Trophoblast cell (in vitro differentiated cells and primary cell): ENCODE measurements around the gene NAXD.

ENCODE experiments used
- DNase-seq, 2 donors: peaks; one replicate each; pipeline ENCODE4 v3.0.0-alpha.2; 2016
- H2AFZ ChIP-seq: 2 replicates; pipeline ENCODE4 v1.6.1; 2013; ENCODE audit warnings: low read length, moderate library complexity, mild to moderate bottlenecking; ENCODE audit not compliant: insufficient read depth, poor library complexity
- H2AK5ac ChIP-seq: 2 replicates; pipeline ENCODE4 v1.6.1; 2013; ENCODE audit warnings: mild to moderate bottlenecking, low read length
- H2BK120ac ChIP-seq: 2 replicates; pipeline ENCODE4 v1.6.1; 2013; ENCODE audit warnings: low read length, mild to moderate bottlenecking, moderate library complexity; ENCODE audit not compliant: insufficient read depth, poor library complexity
- H2BK12ac ChIP-seq: 2 replicates; pipeline ENCODE4 v1.6.1; 2013; ENCODE audit warnings: mild to moderate bottlenecking, low read length, moderate library complexity
- H2BK5ac ChIP-seq: 2 replicates; pipeline ENCODE4 v1.6.1; 2013; ENCODE audit warnings: low read length, low read depth, moderate library complexity, mild to moderate bottlenecking; ENCODE audit not compliant: poor library complexity
- H3K14ac ChIP-seq: 2 replicates; pipeline ENCODE4 v1.6.1; 2013; ENCODE audit warnings: mild to moderate bottlenecking, low read length
- H3K18ac ChIP-seq: 2 replicates; pipeline ENCODE4 v1.6.1; 2013; ENCODE audit warnings: mild to moderate bottlenecking, low read length
- H3K23ac ChIP-seq: 2 replicates; pipeline ENCODE4 v1.6.1; 2013; ENCODE audit warnings: low read length
- H3K27ac ChIP-seq: 2 replicates; pipeline ENCODE4 v1.5.1; 2013; ENCODE audit warnings: low read depth, mild to moderate bottlenecking, inconsistent platforms, low read length, moderate library complexity
- H3K27me3 ChIP-seq: 2 replicates; pipeline ENCODE4 v1.6.1; 2013; ENCODE audit warnings: inconsistent platforms, mild to moderate bottlenecking, low read length, moderate library complexity; ENCODE audit not compliant: insufficient read depth
- H3K36me3 ChIP-seq, 2 experiments: 1 replicate in 1 of 2; 2 replicates in 1 of 2; pipeline ENCODE4 v1.6.1; 2013; ENCODE audit warnings: low read length in 2 of 2, mild to moderate bottlenecking in 2 of 2, moderate library complexity in 1 of 2; ENCODE audit not compliant: insufficient read depth in 2 of 2, control insufficient read depth in 1 of 2
- H3K4ac ChIP-seq: 2 replicates; pipeline ENCODE4 v1.6.1; 2013; ENCODE audit warnings: low read depth, mild to moderate bottlenecking, low read length, moderate library complexity
- H3K4me1 ChIP-seq, 2 experiments: 1 replicate in 1 of 2; 2 replicates in 1 of 2; pipeline ENCODE4 v1.6.1; 2013; ENCODE audit warnings: low read length in 2 of 2, mild to moderate bottlenecking in 2 of 2, moderate library complexity in 1 of 2; ENCODE audit not compliant: insufficient read depth in 2 of 2, control insufficient read depth in 1 of 2
- H3K4me2 ChIP-seq: 2 replicates; pipeline ENCODE4 v1.6.1; 2013; ENCODE audit warnings: inconsistent platforms, mild to moderate bottlenecking, low read length, moderate library complexity
- H3K4me3 ChIP-seq: 2 replicates; pipeline ENCODE4 v1.5.1; 2013; ENCODE audit warnings: mild to moderate bottlenecking, low read depth, low read length, inconsistent platforms
- H3K79me1 ChIP-seq: one replicate; pipeline ENCODE4 v1.6.1; 2013; ENCODE audit warnings: low read length
- H3K79me2 ChIP-seq: 2 replicates; pipeline ENCODE4 v1.6.1; 2013; ENCODE audit warnings: low read length, mild to moderate bottlenecking; ENCODE audit not compliant: control insufficient read depth, insufficient read depth, poor library complexity
- H3K9ac ChIP-seq: 2 replicates; pipeline ENCODE4 v1.6.1; 2013; ENCODE audit warnings: mild to moderate bottlenecking, low read length
- H3K9me3 ChIP-seq: 2 replicates; pipeline ENCODE4 v1.6.1; 2013; ENCODE audit warnings: low read depth, mild to moderate bottlenecking, control low read depth, inconsistent platforms, low read length; ENCODE audit not compliant: insufficient read depth
- H4K12ac ChIP-seq: 2 replicates; pipeline ENCODE4 v1.6.1; 2013; ENCODE audit warnings: low read depth, mild to moderate bottlenecking, low read length, moderate library complexity
- H4K8ac ChIP-seq: 2 replicates; pipeline ENCODE4 v1.6.1; 2013; ENCODE audit warnings: low read depth, mild to moderate bottlenecking, low read length, moderate library complexity
- H4K91ac ChIP-seq: one replicate; pipeline ENCODE4 v1.6.1; 2013; ENCODE audit warnings: low read depth, mild to moderate bottlenecking, low read length, moderate library complexity
- WGBS: extraction: QIAGEN DNeasy Blood & Tissue Kit; methylation state at CpG from one replicate; pipeline ENCODE4 v1.1.7; 2013; ENCODE audit warnings: missing lambda C conversion rate; ENCODE audit not compliant: insufficient read length, insufficient coverage; ENCODE audit errors: extremely low coverage; 5-methylcytosine and 5-hydroxymethylcytosine counted together

Gene NAXD

DNA sequence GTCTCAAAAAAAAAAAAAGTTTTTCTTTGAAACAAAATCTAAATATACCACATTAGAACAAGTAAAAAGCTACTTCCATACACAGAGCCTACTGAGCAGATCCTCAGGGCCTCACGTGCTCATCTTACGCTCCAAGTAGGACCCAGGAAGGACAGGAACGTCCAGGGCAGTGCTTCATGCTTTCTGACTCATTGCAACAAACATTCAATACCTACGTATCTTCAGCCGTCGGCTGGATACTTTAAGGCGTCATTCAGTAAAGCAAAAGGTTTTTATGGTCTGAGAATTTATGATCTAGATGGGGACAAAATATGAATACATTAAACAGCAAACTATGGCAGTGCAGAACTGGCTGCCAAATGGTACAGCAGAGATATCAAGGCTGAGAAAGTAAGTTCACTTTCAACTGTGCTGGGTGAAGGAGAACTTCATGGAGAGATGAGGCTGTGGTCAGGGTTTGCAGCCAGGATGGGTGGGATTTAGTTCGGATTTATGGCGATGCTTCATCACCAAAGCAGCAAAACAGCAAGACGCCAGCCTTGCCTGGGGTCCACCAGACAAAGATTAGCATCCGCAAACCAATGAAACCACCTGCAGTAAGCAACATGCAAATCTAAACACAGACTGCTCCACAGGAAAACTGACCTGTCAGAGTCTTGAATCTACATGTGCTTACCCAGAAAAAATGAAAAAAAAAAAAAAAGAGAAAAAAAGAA, 70.1 kb downstream of the NAXD start:
- no peak overlapping the region for H2AFZ ChIP-seq
- no peak overlapping the region for H3K4ac ChIP-seq
- H3K4me1 ChIP-seq = no peaks in the 10 kb centered on the region

DNA sequence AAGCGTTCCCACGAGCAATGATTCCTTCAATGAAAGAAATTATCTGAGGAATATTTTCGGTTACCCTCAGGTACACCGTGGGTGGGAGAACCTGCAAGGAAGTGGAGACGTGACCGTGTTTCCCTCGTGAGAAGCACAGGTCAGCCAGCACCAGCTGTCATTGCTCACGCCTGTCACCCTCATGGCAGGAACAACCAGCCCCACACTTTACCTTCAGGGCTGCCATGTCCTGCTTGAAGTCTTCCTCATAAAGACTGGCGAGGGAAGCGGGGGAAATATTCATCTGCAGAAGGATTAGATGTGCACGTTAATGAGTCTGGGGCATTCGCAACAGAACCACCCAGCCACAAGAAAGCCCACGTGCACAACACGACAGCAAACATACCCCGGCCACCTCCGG, 72.4 kb downstream of the NAXD start:
- Histone ChIP-seq H3K9ac (no peak overlapping the region), H3K27me3 (no peaks in the 10 kb centered on the region), H3K9me3 (no peaks in the 10 kb centered on the region), H3K4me3 (peak overlapping the region; percentile 4), H3K79me2 (no peaks in the 10 kb centered on the region), H3K27ac (no peak overlapping the region), H3K4me1 (no peaks in the 10 kb centered on the region), H2BK120ac (no peak overlapping the region), H3K4ac (no peak overlapping the region), H2BK5ac (no peak overlapping the region), H4K8ac (no peak overlapping the region), H2AK5ac (no peak overlapping the region), H2BK12ac (no peak overlapping the region), H2AFZ (no peak overlapping the region), H3K36me3 (peaks cover 31 to 38% of the 10 kb centered on the region in 2 experiments), H3K18ac (no peak overlapping the region), H3K4me2 (no peak overlapping the region), H4K91ac (no peak overlapping the region), H3K79me1 (no peaks in the 10 kb centered on the region), H3K23ac (no peak overlapping the region), H4K12ac (no peak overlapping the region), H3K14ac (no peak overlapping the region)
- DNase-seq = no peak
- WGBS = no CpG with 5 or more reads among the region's 16 CpGs

More for the DNA sequence above, 70.1 kb downstream of the NAXD start:
- Histone ChIP-seq H3K18ac (no peak overlapping the region), H4K12ac (no peak overlapping the region), H4K8ac (no peak overlapping the region), H3K4me3 (no peak overlapping the region), H2BK12ac (no peak overlapping the region), H3K27ac (no peak overlapping the region), H3K9me3 (no peaks in the 10 kb centered on the region), H3K9ac (no peak overlapping the region), H3K14ac (no peak overlapping the region), H3K36me3 (peaks cover 39 to 52% of the 10 kb centered on the region in 2 experiments), H2BK5ac (no peak overlapping the region), H3K79me1 (no peaks in the 10 kb centered on the region), H3K79me2 (no peaks in the 10 kb centered on the region), H3K23ac (no peak overlapping the region), H2AK5ac (no peak overlapping the region), H3K4me2 (no peak overlapping the region), H4K91ac (no peak overlapping the region), H2BK120ac (no peak overlapping the region), H3K27me3 (no peaks in the 10 kb centered on the region)
- peak; percentile 78 to 81 for DNase-seq
- WGBS = no CpG with 5 or more reads among the region's 11 CpGs

DNA sequence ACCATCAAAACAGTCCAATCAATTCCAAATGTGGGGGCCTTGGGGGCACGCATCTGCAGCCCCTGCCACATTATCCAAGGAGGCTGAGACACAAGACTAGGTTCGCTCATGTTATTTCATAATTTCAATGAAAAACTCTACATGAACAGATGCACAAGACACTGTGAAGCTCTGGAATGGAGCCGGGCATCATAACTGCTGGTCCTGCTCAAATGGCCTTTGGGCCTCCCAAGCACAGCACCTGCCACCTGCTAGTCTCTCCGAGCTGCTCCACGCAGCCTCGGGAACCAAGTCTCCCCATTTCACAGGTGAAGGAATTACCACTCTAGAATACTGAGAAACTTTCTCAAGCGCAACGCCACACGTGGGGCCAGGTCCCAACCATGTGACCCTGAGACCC, 73.7 kb downstream of the NAXD start:
- Histone ChIP-seq H3K4ac (no peak overlapping the region), H2BK12ac (no peak overlapping the region), H2AK5ac (no peak overlapping the region), H4K8ac (no peak overlapping the region), H3K27ac (no peak overlapping the region), H3K79me1 (no peaks in the 10 kb centered on the region), H2BK120ac (no peak overlapping the region), H3K27me3 (no peaks in the 10 kb centered on the region), H3K14ac (no peak overlapping the region), H3K9ac (no peak overlapping the region), H3K4me2 (no peak overlapping the region), H2BK5ac (no peak overlapping the region), H3K79me2 (no peaks in the 10 kb centered on the region), H3K23ac (no peak overlapping the region), H4K91ac (no peak overlapping the region), H3K4me3 (no peak overlapping the region), H3K4me1 (no peaks in the 10 kb centered on the region), H4K12ac (no peak overlapping the region), H3K9me3 (no peaks in the 10 kb centered on the region), H3K18ac (no peak overlapping the region), H2AFZ (no peak overlapping the region), H3K36me3 (peaks cover 29 to 34% of the 10 kb centered on the region in 2 experiments)
- no CpG with 5 or more reads among the region's 9 CpGs for WGBS
- DNase-seq = no peak
